Fibroblast of peridontal ligament (primary cell): Measurements from ENCODE around the gene TBC1D9.
A peak's percentile ranks its signal among the peaks of the same experiment; 100 is the strongest.
"Not testable (repeated sequence)": the region's sequence is repeated elsewhere in the genome, so short reads cannot be mapped to it uniquely, and the experiment has no call there.

ENCODE experiments used
- DNase-seq: peaks from one replicate; pipeline ENCODE4 v3.0.0-alpha.2; 2010; ENCODE audit errors: extremely low read depth

TBC1D9 gene

GRCh38 chr4:140756319-140757231 lies at the start of gene TBC1D9:
Gene TBC1D9, minus strand, starts transcription at chr4:140756385. Its CDS starts 340 bp downstream, at chr4:140756045.
- DNase-seq = peak; percentile 66

- DNase-seq = no peak
Measured at GRCh38 chr4:140805293-140805692, 49.1 kb upstream of the TBC1D9 start.

- DNase-seq = no peak
Measured at GRCh38 chr4:140802591-140802990, 46.4 kb upstream of the TBC1D9 start.

GRCh38 chr4:140800666-140801065 lies 44.5 kb upstream of the TBC1D9 start:
- no peak for DNase-seq

- no peak for DNase-seq
Measured at GRCh38 chr4:140799686-140800225, 43.6 kb upstream of the TBC1D9 start.

GRCh38 chr4:140793291-140793690 lies 37.1 kb upstream of the TBC1D9 start:
- DNase-seq = no peak

- no peak for DNase-seq
Measured at GRCh38 chr4:140790765-140791164, 34.6 kb upstream of the TBC1D9 start.

GRCh38 chr4:140790171-140790570 lies 34.0 kb upstream of the TBC1D9 start:
- DNase-seq = no peak

- peak; percentile 4 for DNase-seq
Measured at GRCh38 chr4:140789759-140790158, 33.6 kb upstream of the TBC1D9 start.

- DNase-seq = not testable (repeated sequence)
Measured at GRCh38 chr4:140782787-140783186, 26.6 kb upstream of the TBC1D9 start.

GRCh38 chr4:140781596-140781995 lies 25.4 kb upstream of the TBC1D9 start:
- DNase-seq = no peak

- DNase-seq = no peak
Measured at GRCh38 chr4:140777894-140778293, 21.7 kb upstream of the TBC1D9 start.

GRCh38 chr4:140777386-140777785 lies 21.2 kb upstream of the TBC1D9 start:
- DNase-seq = no peak

GRCh38 chr4:140776556-140776955 lies 20.4 kb upstream of the TBC1D9 start:
- no peak for DNase-seq

GRCh38 chr4:140774956-140775355 lies 18.8 kb upstream of the TBC1D9 start:
- DNase-seq = no peak

GRCh38 chr4:140774510-140774909 lies 18.3 kb upstream of the TBC1D9 start:
- no peak for DNase-seq

GRCh38 chr4:140769209-140769608 lies 13.0 kb upstream of the TBC1D9 start:
- DNase-seq = no peak

- DNase-seq = peak; percentile 35
Measured at GRCh38 chr4:140764785-140765392, 8.7 kb upstream of the TBC1D9 start.

GRCh38 chr4:140762202-140762601 lies 6.0 kb upstream of the TBC1D9 start:
- no peak for DNase-seq

GRCh38 chr4:140757232-140757630 lies 1.0 kb upstream of the TBC1D9 start:
- DNase-seq = no peak

GRCh38 chr4:140755774-140756318 lies 339 bp downstream of the TBC1D9 start:
- DNase-seq = peak; percentile 21
